ENCODE measurements around the gene FAM13C. TPM values are rescaled to one million over a fixed set of nuclear protein-coding genes. Genes with fewer than 3 reads are reported as not detected.
"Not testable (repeated sequence)": the region's sequence is repeated elsewhere in the genome, so short reads cannot be mapped to it uniquely, and the experiment has no call there.

Gene FAM13C
- total RNA-seq, 1 donor from 2014 or later: 10.7 TPM

DNA sequence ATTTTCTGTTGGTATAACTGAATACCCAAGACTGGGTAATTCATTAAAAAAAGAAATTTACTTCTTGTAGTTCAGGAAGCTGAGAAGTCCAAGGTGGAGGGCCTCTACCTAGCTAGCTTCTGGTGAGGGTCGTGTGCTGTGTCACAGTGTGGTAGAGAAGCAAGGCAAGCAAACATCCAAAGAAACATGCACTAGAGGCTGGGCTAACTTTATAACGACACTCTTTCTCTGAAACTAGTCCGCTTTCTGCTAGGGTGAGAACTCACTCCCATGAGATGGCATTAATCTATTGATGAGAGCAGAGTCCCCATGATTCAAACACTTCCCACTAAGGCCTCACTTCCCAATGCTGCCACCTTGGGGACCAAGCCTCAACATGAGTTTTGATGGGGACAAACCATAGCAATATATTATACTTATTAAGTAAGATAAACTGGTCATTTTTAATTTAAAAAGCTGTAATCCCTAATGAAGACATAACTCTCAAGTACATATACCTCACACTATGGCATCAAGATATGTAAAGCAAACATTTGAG, 135.1 kb downstream of the FAM13C start:
- Histone ChIP-seq H3K9me3 (no peaks in the 10 kb centered on the region), H3K4me3 (no peak overlapping the region), H3K27ac (no peak overlapping the region), H3K36me3 (no peaks in the 10 kb centered on the region), H3K27me3 (no peaks in the 10 kb centered on the region), H3K4me1 (no peaks in the 10 kb centered on the region)
- intact Hi-C loops (cut with DNase I): no loop called here
- no peak for DNase-seq (ENCODE audit: low spot score in 2 of 2)
- TF ChIP-seq, protein P1, sequence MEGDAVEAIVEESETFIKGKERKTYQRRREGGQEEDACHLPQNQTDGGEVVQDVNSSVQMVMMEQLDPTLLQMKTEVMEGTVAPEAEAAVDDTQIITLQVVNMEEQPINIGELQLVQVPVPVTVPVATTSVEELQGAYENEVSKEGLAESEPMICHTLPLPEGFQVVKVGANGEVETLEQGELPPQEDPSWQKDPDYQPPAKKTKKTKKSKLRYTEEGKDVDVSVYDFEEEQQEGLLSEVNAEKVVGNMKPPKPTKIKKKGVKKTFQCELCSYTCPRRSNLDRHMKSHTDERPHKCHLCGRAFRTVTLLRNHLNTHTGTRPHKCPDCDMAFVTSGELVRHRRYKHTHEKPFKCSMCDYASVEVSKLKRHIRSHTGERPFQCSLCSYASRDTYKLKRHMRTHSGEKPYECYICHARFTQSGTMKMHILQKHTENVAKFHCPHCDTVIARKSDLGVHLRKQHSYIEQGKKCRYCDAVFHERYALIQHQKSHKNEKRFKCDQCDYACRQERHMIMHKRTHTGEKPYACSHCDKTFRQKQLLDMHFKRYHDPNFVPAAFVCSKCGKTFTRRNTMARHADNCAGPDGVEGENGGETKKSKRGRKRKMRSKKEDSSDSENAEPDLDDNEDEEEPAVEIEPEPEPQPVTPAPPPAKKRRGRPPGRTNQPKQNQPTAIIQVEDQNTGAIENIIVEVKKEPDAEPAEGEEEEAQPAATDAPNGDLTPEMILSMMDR (IDR thresholded peaks at IDR 0.05): no peak

DNA sequence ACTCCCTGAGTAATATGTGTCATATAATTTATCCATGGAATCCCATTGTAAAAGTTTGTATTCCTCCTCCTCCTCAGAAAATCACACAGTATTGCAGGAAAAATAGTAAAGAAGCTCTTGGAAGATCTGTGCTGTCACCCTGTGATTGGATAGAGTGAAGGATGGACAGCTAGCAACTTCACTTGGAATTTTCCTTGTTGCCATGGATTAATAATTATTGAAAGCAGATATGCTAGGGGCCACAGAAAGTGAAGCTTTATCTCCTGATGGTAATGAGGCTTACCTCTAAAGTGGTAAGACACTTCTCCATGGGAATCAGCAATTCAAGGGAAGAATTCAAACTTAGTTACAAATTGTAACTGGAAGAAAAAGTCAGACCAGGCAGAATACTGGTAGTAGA, 137.1 kb downstream of the FAM13C start:
- no peak overlapping the region for H3K4me3 ChIP-seq
- H3K27ac ChIP-seq: no peak overlapping the region
- DNase-seq (ENCODE audit: low spot score in 2 of 2): no peak
- no peaks in the 10 kb centered on the region for H3K4me1 ChIP-seq
- TF ChIP-seq, protein P1 (IDR thresholded peaks at IDR 0.05): no peak
- H3K27me3 ChIP-seq: no peaks in the 10 kb centered on the region
- H3K36me3 ChIP-seq: no peaks in the 10 kb centered on the region
- intact Hi-C loops (cut with DNase I): no loop called here
- H3K9me3 ChIP-seq: no peaks in the 10 kb centered on the region

DNA sequence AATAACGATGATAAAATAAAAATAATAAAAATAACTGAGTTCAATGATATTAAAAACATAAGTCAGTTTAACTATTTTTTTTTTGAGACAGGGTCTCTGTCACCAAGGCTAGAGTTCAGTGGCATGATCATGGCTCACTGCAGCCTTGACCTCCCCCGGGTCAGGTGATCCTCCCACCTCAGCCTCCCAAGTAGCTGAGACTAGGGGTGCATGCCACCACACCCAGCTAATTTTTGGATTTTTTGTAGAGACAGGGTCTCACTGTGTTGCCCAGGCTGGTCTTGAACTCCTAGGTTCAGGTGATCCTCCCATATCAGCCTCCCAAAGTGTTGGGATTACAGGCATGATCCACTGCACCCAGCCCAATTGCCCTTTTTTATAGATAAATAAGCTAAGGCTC, 138.8 kb downstream of the FAM13C start:
- H3K27ac ChIP-seq; H3K4me3 ChIP-seq; H3K36me3 ChIP-seq; intact Hi-C loops (cut with DNase I); H3K9me3 ChIP-seq; H3K4me1 ChIP-seq; DNase-seq (ENCODE audit: low spot score in 2 of 2); H3K27me3 ChIP-seq: not testable (repeated sequence)

DNA sequence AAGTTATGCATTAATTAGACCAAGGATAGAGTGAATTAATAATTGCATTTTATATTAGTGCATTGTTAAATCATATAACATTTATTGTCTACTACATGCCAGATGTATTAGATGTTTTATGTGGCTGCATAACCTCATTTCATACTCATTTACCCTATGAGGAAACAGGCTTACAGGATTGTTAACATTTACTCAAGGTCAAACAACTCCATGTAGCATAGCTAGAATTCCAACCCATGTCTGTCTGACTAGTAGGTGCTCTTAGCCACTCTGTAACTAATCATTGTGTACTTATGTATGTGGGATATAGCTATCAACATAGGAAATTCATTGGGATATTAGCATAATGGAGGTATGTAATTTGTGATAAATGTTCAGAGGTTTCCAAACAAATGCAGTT, 139.6 kb downstream of the FAM13C start:
- no peak overlapping the region for H3K27ac ChIP-seq
- H3K36me3 ChIP-seq: no peaks in the 10 kb centered on the region
- intact Hi-C loops (cut with DNase I): no loop called here
- no peaks in the 10 kb centered on the region for H3K4me1 ChIP-seq
- no peak overlapping the region for H3K4me3 ChIP-seq
- no peaks in the 10 kb centered on the region for H3K27me3 ChIP-seq
- TF ChIP-seq, protein P1 (IDR thresholded peaks at IDR 0.05): no peak
- H3K9me3 ChIP-seq: no peaks in the 10 kb centered on the region
- DNase-seq (ENCODE audit: low spot score in 2 of 2): no peak

DNA sequence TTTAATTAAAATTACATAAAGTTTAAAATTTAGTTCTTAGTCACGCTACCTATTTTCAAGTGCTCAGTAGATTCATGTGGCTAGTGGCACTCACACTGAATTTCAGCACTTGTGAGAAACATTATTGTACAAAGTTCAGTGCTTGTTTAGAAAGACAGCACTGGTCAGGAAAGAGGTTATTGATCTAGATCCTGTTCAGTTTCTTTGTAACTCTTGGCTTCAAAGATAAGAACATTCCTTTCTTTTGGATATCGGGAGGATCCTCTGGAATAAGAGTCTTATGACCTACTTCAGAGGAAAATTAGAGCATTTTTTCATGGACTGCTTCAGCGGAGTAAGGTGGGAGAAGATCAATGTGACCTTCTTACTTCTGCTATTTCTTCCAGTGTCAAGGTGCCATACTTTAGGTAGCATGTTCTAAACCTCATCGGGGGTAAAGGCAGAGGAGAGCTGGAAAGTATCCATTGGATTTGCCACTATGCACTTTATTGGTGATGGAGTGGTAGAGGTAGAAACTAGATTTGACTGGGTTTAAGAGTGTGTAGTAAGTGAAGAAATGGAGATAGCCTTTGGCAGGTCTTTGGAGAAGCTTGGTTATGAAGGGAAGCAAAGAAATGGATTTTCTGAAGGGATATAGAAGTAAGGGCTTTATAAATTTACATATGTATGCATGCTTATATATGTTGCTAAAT, 146.0 kb downstream of the FAM13C start:
- Histone ChIP-seq H3K27ac (no peak overlapping the region), H3K4me3 (no peak overlapping the region), H3K36me3 (no peaks in the 10 kb centered on the region), H3K9me3 (no peaks in the 10 kb centered on the region), H3K27me3 (no peaks in the 10 kb centered on the region), H3K4me1 (no peaks in the 10 kb centered on the region)
- intact Hi-C loops (cut with DNase I): no loop called here
- no peak for DNase-seq (ENCODE audit: low spot score in 2 of 2)
- TF ChIP-seq, protein P1 (IDR thresholded peaks at IDR 0.05): no peak

DNA sequence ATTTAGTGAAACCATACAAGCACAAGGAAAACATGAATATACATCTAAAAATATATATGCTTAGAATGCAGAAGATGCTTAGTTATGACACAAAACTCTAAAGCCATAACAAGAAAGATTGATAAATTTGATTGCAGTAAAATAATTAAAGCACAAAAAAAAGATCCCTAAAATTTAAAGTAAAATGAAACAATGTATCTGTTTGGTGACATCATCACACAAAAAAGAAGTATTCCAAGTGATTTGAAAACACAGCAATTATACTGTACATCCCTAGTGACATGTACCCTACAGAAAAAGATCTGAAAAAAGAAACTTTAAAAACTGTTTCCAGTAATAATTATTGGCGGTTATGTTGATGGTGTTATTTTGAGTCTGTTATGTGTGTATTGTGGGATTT, 148.2 kb downstream of the FAM13C start:
- Histone ChIP-seq H3K27ac (no peak overlapping the region), H3K27me3 (no peaks in the 10 kb centered on the region), H3K4me3 (no peak overlapping the region), H3K36me3 (no peaks in the 10 kb centered on the region), H3K9me3 (no peaks in the 10 kb centered on the region), H3K4me1 (no peaks in the 10 kb centered on the region)
- no peak for DNase-seq (ENCODE audit: low spot score in 2 of 2)
- TF ChIP-seq, protein P1 (IDR thresholded peaks at IDR 0.05): no peak
- intact Hi-C loops (cut with DNase I): no loop called here

Measured in ascending aorta (tissue), 2 donors.